ENCODE measurements around the gene GABRQ.
"Not testable (repeated sequence)": the region's sequence is repeated elsewhere in the genome, so short reads cannot be mapped to it uniquely, and the experiment has no call there.

DNA sequence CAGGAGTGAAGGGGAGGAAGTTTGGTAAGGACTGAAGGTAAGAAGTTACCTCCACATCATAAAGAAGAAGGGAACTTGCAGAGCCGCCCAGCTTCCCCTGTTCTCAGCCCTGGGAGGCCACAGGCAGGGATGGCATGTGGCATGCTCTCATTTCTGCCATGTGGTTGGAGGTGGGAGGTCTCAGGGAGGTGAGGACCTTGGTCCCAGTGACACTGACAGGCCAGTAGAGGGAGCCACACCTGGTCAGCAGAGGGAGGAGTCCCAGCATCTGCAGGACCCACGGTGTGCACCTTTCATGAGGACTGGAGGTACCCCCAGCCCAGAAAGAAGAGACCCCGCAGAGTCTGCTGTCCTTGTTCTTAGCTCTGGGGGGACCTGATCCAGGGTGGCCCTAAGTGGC, 43.3 kb downstream of the GABRQ start:
- TF ChIP-seq, protein P1, sequence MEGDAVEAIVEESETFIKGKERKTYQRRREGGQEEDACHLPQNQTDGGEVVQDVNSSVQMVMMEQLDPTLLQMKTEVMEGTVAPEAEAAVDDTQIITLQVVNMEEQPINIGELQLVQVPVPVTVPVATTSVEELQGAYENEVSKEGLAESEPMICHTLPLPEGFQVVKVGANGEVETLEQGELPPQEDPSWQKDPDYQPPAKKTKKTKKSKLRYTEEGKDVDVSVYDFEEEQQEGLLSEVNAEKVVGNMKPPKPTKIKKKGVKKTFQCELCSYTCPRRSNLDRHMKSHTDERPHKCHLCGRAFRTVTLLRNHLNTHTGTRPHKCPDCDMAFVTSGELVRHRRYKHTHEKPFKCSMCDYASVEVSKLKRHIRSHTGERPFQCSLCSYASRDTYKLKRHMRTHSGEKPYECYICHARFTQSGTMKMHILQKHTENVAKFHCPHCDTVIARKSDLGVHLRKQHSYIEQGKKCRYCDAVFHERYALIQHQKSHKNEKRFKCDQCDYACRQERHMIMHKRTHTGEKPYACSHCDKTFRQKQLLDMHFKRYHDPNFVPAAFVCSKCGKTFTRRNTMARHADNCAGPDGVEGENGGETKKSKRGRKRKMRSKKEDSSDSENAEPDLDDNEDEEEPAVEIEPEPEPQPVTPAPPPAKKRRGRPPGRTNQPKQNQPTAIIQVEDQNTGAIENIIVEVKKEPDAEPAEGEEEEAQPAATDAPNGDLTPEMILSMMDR (IDR thresholded peaks at IDR 0.05): not testable (repeated sequence)
- TF ChIP-seq POLR2AphosphoS5, POLR2A (IDR thresholded peaks at IDR 0.05): not testable (repeated sequence)

All from breast epithelium (tissue), 3 donors.